H4 (cell line): Measurements from ENCODE around the gene CSNK1E. TPM values are rescaled to one million over a fixed set of nuclear protein-coding genes. Genes with fewer than 3 reads are reported as not detected.

ENCODE experiments used
- DNase-seq: peaks from one replicate; pipeline ENCODE4 v3.0.0-alpha.2; 2015; ENCODE audit warnings: low spot score
- total RNA-seq: library from RNA; depleted of rRNA; stranded (reverse); fragments of >200 nt; shearing (Covaris generic); gene quantifications from 2 replicates; pipeline ENCODE4 v1.2.3, GENCODE V29; 2014; rRNA removed

CSNK1E gene
- total RNA-seq, 1 experiment from 2014 or later: 87.4 TPM

- DNase-seq: no peak
Observed at GRCh38 chr22:38249803-38250642, 67.2 kb downstream of the CSNK1E start.

DNA sequence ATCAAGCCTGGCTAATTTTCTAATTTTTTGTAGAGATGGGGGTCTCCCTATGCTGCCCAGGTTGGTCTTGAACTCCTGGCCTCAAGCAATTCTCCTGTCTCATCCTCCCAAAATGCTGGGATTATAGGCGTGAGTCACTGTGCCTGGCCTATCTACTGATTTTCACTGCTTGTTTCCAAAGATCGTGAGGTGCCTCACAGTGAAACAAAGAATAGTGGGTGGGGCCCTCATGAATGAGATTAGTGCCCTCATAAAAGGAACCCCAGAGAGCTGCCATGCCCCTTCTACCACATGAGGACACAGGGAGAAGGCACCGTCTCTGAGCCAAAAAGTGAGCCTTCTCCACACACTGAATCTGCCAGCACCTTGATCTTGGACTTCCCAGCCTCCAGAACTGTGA is 67.9 kb downstream of the CSNK1E start:
- no peak for DNase-seq

GRCh38 chr22:38248280-38248679 is 69.0 kb downstream of the CSNK1E start:
- DNase-seq: no peak

- DNase-seq: no peak
Observed at GRCh38 chr22:38247713-38248112, 69.5 kb downstream of the CSNK1E start.

DNA sequence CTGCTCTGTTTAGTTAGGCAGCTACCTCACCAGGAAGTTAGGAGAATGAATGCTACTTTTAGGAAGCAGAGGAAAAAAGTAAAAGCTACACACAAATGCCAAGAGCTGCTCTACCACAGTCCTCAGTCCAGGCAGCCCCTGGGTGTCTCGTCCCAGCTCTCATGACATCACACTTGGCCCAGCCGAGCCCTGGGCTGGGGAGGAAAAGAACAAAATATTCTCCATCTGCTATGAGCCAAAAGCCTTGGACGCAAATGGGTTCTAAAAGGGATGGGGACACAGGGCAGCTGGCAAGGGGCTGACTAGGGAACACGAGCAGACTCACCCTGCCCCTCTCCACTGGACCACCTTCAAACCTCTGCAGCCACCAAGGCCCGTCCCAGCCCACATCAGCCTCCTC is 70.5 kb downstream of the CSNK1E start:
- no peak for DNase-seq

- no peak for DNase-seq
Observed at GRCh38 chr22:38246046-38246658, 71.1 kb downstream of the CSNK1E start.

DNA sequence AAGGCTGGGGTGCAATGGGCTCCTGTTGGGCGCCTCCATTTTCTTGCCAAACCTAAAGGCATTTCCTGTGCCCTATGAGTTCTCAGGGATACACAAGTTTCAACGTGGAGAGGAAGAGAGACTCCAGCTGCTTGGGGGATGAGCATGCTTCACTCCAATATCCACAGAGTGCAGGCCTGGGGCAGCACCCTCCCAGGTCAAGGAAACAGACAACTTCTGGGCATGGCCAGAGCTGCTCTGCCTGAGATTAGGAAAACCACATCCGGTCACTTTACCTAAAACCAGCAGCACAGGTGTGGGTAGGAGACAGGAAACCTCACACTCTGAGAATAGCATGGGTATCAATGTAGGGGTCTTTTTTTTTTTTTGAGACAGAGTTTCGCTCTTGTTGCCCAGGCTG is 73.1 kb downstream of the CSNK1E start:
- no peak for DNase-seq

GRCh38 chr22:38243007-38243765 is 74.0 kb downstream of the CSNK1E start:
- peak; percentile 82 for DNase-seq

GRCh38 chr22:38240734-38241252 is 76.4 kb downstream of the CSNK1E start:
- peak; percentile 89 for DNase-seq

Other genes starting within 250 kb of the CSNK1E start
- gene SLC16A8, start 233.2 kb downstream of the CSNK1E start, total RNA-seq: not detected in 2 replicates
- gene BAIAP2L2, start 206.7 kb downstream of the CSNK1E start, total RNA-seq: not detected in 2 replicates
- 2.5 and 12.2 TPM in 2 replicates for gene PLA2G6, start 135.6 kb downstream of the CSNK1E start, total RNA-seq
- 3.9 and 7.4 TPM in 2 replicates for gene MAFF, start 115.4 kb downstream of the CSNK1E start, total RNA-seq
- 46.6 and 62.1 TPM in 2 replicates for gene TMEM184B, start 44.4 kb downstream of the CSNK1E start, total RNA-seq
- 0.60 and 1.1 TPM in 2 replicates for gene KCNJ4, start 137.8 kb upstream of the CSNK1E start, total RNA-seq
- 52.2 and 72.8 TPM in 2 replicates for gene KDELR3, start 150.7 kb upstream of the CSNK1E start, total RNA-seq
- gene DDX17, start 188.9 kb upstream of the CSNK1E start, total RNA-seq: 128 and 155 TPM in 2 replicates